Frontal cortex (tissue), 4 donors: ENCODE results near the gene USF2. TPM values are rescaled to one million over a fixed set of nuclear protein-coding genes. Genes with fewer than 3 reads are reported as not detected.
A peak's percentile ranks its signal among the peaks of the same experiment; 100 is the strongest.

Experiments
- DNase-seq, 2 donors: peaks; one replicate each; pipeline ENCODE4 v3.0.0; 2012; ENCODE audit warnings: low spot score in 2 of 2
- FAIRE-seq: peaks from 2 replicates; lab custom pipeline; 2012; peaks lifted over from hg19 to GRCh38; lab: Jason Lieb, UNC
- total RNA-seq: library from RNA; depleted of rRNA; stranded (reverse); fragments of >200 nt; gene quantifications from one replicate; pipeline ENCODE4 v1.2.3, GENCODE V29; 2014
- donor health status: control.
- donor health status: control.
- donor health status: control.

The USF2 gene
- total RNA-seq, 1 donor from 2014 or later, result 38.7 TPM

DNA sequence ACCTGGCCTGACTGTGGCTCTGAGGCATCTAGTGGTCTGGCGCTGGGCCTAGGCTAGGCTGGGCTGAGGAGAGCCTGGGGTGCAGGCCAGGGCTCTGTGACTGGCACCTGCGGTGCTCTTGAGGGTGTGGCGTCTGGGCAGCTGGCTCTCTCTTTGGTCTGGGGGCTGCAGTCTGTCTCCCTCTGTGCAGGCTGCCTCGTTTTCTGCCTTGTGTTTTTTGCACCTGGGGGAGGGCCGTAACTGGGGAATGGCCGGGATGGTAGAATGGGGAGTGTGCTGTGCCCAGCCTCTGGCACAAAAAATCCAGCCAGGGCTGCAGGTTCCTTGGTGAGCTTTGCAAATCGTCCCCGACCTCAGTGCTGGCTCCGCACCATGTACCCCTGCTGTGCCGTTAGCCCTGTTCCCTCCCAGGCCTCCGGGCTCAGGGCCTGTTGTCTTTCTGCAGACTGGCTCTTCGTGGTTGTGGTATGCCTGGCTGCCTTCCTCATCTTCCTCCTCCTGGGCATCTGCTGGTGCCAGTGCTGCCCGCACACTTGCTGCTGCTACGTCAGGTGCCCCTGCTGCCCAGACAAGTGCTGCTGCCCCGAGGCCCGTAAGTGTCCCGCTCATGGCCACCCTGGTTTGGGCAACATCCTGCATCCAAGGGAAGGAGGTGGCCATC is 6.5 kb upstream of the USF2 start:
- DNase-seq (no peak), FAIRE-seq (no peak)

DNA sequence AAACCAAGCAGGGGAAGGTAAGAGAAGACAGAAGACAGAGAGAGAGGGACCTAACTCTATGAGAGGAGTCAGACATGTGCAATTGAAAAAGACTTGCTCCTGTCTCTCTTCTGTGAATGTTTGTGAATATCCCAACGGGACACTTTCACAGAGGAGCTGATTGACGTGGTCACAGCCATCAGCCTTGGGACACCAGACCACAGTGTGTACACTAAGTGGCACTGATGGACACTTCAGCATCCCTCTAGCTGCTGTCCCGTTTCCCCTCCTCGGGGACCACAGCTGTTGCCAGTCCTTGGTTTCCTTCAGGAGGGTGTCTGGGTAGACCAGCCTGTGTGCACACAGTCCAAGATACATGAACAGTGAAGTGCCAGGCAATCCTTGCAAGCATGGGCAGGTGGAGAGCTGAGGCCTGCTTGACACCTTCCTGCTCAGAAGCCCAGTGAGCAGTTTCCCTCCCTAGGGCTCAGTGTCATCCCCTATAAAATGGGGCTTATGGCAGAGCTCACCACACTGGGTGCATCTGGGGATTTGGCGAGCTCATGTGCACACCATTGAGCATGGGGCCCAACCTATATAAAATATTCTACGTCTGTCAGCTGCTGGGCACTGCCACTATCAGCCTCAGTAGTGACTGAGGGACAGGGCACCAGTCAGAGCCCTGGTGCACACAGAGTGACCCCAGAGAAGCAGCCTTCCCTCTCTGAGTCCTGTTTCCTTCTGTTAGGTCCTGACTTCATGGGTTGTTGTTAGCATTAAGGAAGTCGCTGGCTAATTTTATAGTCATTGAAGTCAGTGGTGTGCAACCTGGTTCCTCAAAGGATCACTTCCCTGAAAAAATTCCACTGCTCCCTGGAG is 4.3 kb upstream of the USF2 start:
- DNase-seq (no peak), FAIRE-seq (no peak)

DNA sequence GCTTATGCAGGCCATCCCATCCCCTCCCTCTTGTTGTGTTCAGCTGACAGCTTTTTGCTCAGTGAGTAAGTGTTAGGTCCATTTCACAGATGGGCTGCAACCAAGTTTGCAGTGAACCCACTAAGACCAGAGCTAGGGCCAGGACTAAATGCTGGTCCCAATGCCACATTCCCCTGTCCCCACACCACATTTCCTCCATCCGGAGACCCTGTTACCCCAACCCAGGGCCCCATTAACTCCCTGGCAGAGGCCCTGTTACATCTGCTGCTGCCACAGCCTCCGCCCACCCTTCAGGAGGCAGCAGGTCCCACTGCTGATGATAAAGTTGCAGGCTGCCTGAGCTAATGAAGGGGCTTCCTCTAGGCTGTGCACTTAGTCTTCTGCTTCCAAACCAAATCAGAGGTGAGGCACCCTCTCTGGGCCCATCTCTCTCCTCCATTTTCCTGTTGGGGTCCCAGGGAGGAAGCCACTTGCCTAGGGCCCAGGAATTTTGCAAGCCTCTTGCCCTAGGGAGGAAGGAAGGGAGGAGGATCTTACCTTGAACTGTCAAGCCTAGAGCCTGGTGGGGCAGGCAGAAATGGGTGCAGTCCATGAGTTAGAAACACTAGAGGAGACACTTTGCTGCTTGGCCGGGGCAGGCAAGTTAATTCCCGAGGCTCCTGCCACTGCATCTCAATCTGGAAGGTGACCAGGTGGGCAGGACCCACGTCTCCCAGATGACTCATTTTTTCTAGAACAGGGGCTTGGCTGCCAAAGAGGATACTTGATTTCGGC is 3.4 kb upstream of the USF2 start:
- FAIRE-seq (no peak), DNase-seq (no peak)

DNA sequence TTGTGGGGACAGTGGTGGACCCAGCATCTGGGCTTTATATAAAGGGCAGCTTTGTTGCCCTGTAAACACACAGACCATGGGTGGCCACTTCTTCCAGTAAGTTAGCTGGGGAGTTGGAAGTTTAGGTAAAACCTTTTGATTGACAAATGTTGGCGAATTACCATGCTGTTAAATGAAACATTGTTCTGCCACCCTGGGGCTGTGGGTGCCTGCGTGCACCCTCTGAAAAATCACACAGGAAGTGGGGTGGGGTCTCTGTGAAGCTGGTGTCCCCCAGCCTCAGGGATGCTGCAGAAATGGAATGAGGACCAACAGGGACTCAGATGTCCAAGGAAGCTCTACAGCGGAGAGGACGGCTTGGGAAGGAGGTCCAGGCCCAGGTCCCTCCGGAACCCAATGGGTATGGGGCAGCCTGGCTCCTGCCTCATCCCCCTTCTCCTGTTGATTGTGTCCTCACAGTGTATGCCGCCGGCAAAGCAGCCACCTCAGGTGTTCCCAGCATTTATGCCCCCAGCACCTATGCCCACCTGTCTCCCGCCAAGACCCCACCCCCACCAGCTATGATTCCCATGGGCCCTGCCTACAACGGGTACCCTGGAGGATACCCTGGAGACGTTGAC is 2.8 kb upstream of the USF2 start:
- FAIRE-seq, result no peak
- DNase-seq, result no peak

DNA sequence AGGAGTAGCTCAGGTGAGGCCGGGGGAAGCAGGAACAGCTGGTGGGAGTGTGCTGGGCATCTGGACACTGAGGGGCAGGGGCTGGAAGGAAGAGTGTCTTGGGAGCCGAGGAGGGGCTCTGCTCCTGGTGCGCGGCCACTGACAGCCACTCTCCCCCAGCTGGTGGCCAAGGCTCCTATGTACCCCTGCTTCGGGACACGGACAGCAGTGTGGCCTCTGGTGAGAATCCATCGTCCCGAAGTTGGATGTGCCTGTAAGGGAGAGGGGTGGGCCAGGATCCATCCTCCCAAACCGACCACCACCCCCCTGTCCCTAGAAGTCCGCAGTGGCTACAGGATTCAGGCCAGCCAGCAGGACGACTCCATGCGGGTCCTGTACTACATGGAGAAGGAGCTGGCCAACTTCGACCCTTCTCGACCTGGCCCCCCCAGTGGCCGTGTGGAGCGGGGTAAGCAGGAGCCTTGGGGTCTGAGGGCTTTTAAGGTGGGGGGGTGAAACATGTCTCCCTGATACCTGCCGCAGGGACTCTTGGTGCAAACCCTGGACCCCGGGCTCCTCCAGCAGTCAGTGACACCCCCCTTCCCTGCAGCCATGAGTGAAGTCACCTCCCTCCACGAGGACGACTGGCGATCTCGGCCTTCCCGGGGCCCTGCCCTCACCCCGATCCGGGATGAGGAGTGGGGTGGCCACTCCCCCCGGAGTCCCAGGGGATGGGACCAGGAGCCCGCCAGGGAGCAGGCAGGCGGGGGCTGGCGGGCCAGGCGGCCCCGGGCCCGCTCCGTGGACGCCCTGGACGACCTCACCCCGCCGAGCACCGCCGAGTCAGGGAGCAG is 2.0 kb upstream of the USF2 start:
- FAIRE-seq (no peak), DNase-seq (no peak)

DNA sequence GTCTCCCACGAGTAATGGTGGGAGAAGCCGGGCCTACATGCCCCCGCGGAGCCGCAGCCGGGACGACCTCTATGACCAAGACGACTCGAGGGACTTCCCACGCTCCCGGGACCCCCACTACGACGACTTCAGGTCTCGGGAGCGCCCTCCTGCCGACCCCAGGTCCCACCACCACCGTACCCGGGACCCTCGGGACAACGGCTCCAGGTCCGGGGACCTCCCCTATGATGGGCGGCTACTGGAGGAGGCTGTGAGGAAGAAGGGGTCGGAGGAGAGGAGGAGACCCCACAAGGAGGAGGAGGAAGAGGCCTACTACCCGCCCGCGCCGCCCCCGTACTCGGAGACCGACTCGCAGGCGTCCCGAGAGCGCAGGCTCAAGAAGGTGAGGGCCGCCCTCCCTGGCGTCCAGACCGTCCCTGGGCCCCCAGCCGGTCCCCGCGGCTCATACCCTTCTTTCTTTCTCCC is 1.4 kb upstream of the USF2 start:
- FAIRE-seq (no peak), DNase-seq (peak in 1 of 2 donors; percentile 66)

DNA sequence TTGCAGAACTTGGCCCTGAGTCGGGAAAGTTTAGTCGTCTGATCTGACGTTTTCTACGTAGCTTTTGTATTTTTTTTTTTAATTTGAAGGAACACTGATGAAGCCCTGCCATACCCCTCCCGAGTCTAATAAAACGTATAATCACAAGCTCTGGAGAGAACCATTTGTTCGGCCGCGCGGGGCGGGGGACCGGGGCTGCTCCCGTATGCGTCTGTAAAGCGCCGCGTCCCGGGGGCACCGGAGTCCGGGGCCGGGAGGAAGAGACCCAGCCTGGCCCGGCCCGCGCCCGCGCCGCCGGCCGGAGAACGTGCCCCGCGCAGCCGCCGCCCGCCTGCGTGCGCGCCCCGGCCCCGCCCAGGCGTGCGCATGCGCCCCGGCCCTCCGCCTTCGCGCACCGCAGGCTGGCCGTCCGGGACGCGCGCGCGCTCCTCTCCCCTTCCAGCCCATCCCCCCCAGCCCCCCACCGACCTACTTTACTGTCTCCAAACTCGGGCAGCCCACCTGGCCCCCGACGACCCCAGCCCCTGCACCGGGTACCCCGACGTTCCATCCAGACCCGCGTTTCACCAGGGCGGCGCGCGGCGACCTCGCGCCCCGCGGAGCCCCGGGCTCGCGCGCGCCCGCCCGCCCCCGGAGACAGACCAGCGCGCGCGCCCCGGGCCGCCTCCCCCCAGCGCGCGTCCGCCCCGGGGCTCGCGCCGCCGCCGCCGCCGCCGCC is 785 bp upstream of the USF2 start:
- peak; percentile 95 to 97 for DNase-seq
- FAIRE-seq, result no peak

DNA sequence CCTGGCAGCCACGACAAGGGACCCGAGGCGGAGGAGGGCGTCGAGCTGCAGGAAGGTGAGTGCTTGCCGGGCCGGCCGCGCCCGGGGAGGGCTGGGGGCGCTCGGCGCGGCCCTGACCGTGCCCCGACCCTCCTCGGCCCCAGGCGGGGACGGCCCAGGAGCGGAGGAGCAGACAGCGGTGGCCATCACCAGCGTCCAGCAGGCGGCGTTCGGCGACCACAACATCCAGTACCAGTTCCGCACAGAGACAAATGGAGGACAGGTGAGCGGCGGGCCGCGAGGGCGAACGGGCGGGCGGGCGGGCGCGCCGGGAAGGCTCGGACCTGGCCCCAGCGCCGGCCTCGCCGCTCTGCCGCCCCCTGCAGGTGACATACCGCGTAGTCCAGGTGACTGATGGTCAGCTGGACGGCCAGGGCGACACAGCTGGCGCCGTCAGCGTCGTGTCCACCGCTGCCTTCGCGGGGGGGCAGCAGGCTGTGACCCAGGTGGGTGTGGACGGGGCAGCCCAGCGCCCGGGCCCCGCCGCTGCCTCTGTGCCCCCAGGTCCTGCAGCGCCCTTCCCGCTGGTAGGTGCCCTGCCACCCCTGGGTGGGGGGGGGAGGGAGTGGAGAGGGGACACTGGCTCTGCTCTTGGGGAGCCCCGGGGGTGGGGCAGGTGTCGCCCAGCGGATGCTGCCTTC is 816 bp downstream of the USF2 start:
- DNase-seq (peak; percentile 79 to 91), FAIRE-seq (no peak)

DNA sequence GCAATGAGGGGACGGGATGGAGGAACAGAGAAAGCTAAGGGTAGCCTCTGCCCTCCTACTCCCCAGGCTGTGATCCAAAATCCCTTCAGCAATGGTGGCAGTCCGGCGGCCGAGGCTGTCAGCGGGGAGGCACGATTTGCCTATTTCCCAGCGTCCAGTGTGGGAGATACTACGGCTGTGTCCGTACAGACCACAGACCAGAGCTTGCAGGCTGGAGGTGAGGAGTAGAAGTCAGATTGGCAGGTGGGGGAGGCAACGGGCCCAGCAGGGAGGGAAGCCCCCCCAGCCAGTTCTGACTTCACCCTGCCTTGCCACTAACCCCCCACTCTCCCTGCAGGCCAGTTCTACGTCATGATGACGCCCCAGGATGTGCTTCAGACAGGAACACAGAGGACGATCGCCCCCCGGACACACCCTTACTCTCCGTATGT is 1.6 kb downstream of the USF2 start:
- FAIRE-seq, result no peak
- DNase-seq, result no peak

DNA sequence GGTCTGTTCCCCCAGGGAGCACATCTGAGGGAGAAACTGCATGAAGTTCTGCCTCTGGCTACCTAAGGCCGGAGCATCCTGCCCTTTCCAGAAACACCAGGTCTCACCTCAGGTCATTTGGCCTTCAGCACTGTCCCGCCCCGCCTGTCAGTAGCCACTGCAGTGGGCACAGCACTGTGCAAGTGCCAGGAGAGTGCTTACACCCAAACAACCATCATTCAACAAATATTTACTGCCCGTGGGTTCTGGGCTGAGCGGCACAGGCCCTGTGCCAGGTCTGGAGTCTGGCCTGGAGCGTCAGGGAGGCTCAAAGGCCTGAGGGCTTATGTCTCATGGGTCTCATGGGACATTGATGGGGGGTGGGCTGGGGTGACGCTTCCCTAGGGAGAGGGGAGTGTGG is 2.8 kb downstream of the USF2 start:
- FAIRE-seq (no peak), DNase-seq (no peak)

DNA sequence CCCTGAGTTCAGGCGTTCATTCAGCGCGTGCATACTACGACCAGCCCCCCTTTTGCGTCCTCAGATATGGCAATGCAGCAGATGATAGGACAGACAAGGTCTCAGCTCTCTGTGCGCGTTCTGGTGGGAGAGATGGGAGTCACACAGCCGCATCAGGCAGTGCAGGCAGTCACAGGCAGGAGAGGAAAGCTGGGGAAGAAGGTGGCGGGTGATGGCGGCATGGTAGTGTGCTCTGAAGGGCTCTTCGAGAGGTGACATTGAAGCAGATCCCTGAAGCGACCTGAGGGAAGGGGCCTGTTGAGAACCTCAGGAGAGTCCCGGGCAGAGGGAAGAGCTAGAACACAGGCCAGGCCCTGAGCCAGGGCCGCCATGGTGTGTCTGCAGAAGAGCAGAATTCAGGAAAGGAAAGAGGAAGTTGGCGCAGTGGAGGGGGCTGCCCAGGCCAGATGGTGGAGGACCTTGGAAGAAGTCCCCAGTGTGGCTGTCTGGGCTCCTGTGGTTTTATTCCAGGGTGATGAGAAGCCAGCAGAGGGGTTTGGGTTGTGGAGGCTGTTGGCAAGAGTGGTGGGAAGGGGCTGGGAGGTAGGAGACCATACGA is 3.5 kb downstream of the USF2 start:
- no peak for FAIRE-seq

DNA sequence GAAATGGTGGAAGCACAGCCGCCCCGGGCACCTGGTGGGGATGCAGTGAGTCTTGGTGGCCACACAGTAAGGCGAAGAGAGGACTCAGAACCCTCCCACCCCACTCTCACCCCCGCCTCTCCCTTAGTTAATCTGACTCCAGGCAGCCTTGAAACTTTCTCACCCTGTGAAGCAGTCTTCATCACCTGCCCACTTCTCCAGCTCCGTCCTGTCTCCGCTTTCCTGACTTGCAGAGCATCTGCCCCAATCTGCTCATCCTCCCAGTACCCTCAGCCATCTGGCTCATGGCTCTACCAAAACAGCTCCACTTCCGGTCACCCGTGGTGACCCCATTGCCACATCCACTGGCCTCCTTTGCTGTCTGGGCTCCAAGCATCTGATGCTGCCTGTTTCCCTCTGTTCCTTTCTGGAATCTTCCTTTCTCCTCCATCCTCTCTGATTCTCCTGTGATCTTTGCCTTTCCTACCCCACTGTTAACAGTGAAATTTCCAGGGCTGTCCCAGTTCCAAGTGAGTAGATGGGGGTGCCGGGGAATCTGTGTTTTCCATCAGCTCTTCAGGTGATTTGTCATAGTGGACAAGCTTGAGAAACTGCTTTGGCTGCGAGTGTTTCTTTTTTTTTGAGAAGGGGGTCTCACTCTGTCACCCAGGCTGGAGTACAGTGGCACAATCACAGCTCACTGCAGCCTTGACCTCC is 4.3 kb downstream of the USF2 start:
- DNase-seq (no peak), FAIRE-seq (no peak)

More for the DNA sequence above, 3.5 kb downstream of the USF2 start:
- DNase-seq, result no peak

DNA sequence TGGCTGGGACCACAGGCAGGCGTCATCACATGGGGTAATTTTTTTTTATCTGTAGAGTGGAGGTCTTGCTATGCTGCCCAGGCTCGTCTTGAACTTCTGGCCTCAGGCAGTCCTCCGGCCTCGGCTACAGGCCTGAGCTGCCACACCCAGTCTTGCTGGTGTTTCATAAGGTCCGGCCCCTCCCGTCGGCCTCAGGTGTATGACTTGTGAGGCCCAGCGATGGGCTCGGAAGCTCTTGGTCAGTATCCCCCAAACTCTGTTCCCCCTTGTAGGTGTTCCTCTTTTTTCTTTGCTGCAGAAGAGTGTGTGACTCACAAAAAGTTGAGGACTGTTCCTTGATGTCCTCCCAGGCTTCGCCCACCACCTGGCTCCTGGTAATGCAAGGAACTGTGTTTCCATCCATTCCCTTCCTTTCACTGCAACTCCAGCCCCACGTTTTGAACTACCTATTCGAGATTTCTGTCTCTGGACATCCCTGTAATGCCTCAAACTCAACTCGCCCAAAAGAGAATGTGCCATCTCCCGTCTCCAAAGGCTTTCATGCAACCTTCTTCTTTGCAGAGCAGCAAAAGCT is 5.0 kb downstream of the USF2 start:
- no peak for DNase-seq
- FAIRE-seq, result no peak

DNA sequence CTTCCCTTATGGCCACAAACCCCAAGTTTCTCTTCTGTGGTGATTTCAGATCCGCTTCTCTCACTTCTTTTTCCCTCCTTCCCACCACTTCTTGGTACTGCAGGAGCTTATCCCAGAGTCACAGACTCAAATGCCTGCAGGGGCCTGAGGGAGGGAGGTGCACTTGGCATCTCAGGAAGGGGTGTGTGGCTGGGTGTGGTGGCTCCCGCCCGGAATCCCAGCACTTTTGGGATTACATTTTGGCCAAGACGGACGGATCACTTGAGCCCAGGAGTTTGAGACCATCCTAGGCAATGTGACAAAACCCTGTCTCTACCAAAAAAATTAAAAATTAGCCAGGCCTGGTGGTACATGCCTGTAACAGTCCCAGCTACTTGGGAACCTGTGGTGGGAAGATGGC is 5.6 kb downstream of the USF2 start:
- no peak for FAIRE-seq
- no peak for DNase-seq

DNA sequence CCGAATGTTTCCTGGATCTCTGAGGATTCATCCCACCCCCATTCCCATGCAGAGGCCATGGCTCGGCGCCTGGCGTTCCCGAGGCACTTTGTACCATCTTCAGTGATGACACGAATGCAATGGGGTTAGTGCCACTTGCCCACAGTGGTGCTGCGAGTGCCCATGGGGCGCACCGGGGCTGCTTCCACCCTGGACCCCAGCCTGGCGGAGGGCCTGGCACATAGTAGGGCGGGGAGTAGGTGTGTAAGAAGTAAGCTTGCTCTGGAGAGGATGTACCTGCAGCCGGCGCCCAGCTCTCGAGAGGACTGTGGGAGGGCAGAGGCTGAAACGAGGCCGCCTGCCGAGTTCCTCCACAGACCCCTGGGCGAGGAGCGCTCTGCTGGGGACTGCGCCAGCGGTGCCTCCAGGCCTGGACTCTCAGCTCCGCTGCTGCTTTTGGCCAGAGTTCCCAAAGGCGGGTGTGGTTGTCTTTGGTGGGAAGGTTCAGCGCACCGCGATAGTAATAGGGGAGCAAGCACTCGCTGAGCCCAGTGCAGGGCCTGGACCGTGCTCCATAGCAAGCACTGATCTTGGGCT is 8.0 kb downstream of the USF2 start:
- DNase-seq, result no peak
- no peak for FAIRE-seq

DNA sequence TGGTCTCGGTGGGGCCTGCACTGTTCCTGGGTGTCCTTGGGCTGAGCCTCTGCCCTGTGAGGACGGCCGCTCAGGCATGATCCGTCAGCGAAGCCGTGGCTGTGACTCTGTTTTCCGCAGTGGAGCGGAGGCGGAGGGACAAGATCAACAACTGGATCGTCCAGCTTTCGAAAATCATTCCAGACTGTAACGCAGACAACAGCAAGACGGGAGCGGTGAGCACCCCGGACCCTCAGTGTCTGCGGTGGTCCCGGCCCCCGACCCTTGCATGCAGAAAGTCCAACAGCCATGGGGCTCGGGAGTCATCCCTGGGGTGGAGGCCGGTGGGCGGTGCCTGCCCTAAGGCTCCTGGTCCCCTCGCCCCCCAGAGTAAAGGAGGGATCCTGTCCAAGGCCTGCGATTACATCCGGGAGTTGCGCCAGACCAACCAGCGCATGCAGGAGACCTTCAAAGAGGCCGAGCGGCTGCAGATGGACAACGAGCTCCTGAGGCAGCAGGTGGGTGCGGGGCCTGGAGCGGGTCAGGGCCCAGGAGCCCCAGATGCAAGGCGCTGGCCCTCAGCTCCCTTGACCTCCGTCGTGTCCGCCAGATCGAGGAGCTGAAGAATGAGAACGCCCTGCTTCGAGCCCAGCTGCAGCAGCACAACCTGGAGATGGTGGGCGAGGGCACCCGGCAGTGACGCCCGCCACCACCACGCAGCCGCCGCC is 10.0 kb downstream of the USF2 start:
- FAIRE-seq (no peak), DNase-seq (no peak)
